ENCODE measurements around the gene APBB1IP. TPM values are rescaled to one million over a fixed set of nuclear protein-coding genes. Genes with fewer than 3 reads are reported as not detected.

Gene APBB1IP
- total and polyA plus RNA-seq, 2 of the 8 experiments (the other 6 are each of a cell fraction or from before 2014, with no cell fraction given) = 0.05 TPM; not detected in 1

- no peak overlapping the region for H3K18ac ChIP-seq (ENCODE audit: extremely low read depth, low read length)
- no peak overlapping the region for H3K4ac ChIP-seq (replicated peaks; ENCODE audit: insufficient read length, low read depth, low read length)
- H3K23me2 ChIP-seq (ENCODE audit: low read depth, low read length) = no peaks in the 10 kb centered on the region
- H2BK20ac ChIP-seq (ENCODE audit: low read length) = no peak overlapping the region
- peaks cover 1 to 9% of the 10 kb centered on the region in 2 experiments; a peak in 1 of 4 replicates for H3K9me3 ChIP-seq (ENCODE audit: insufficient read depth in 2 of 2, low read depth in 1 of 2, low read length in 1 of 2)
- no peak overlapping the region for H3K14ac ChIP-seq (ENCODE audit: insufficient read length)
- DNase-seq (ENCODE audit: low read depth in 1 of 2, low spot score in 2 of 2) (no peak), FAIRE-seq (no peak)
- no peak overlapping the region for H3K4me2 ChIP-seq (ENCODE audit: insufficient read depth in 1 of 2, low read depth in 2 of 2, low read length in 2 of 2)
- no peak overlapping the region for H3K23ac ChIP-seq (ENCODE audit: insufficient read length)
- H2BK5ac ChIP-seq (ENCODE audit: low read depth, low read length) = no peak overlapping the region
- no peak overlapping the region for H4K8ac ChIP-seq (ENCODE audit: extremely low read depth, insufficient read depth, low read length)
- H3K79me2 ChIP-seq (ENCODE audit: control insufficient read depth in 1 of 2, insufficient read depth in 2 of 2, low read length in 2 of 2) = no peaks in the 10 kb centered on the region
- no peaks in the 10 kb centered on the region for H3K27me3 ChIP-seq (replicated peaks in 1 of 4; ENCODE audit: control insufficient read depth in 3 of 4, extremely low read depth in 1 of 4, insufficient read depth in 3 of 4, low read length in 3 of 4)
- H3K4me3 ChIP-seq (ENCODE audit: extremely low read depth in 1 of 4, insufficient read depth in 2 of 4, low read depth in 3 of 4, low read length in 4 of 4) = no peak overlapping the region
- no peak overlapping the region for H2BK120ac ChIP-seq (replicated peaks; ENCODE audit: low read depth, low read length)
- no peak overlapping the region for H2AFZ ChIP-seq (ENCODE audit: low read length)
- H2AK5ac ChIP-seq (ENCODE audit: low read depth, low read length) = no peak overlapping the region
- H3K9ac ChIP-seq (replicated peaks in 1 of 4; ENCODE audit: extremely low read depth in 1 of 4, low read depth in 3 of 4, low read length in 3 of 4) = no peak overlapping the region
- H4K20me1 ChIP-seq (replicated peaks in 1 of 2; ENCODE audit: control insufficient read depth in 1 of 2, insufficient read depth in 2 of 2, low read length in 2 of 2) = no peaks in the 10 kb centered on the region
- H2BK15ac ChIP-seq (ENCODE audit: low read length) = no peak overlapping the region
- TF ChIP-seq BACH1 (IDR thresholded peaks at IDR 0.05; ENCODE audit: low read length) = no peak
- no peak for TF ChIP-seq JUND (IDR thresholded peaks at IDR 0.05; ENCODE audit: low read length)
- TF ChIP-seq POLR2A (IDR thresholded peaks at IDR 0.05; ENCODE audit: control extremely low read depth in 1 of 2, low read depth in 2 of 2, low read length in 2 of 2) = no peak
- no peak for TF ChIP-seq FOSL1 (IDR thresholded peaks at IDR 0.05; ENCODE audit: insufficient read depth, low read depth, low read length)
- TF ChIP-seq CTCF (IDR thresholded peaks at IDR 0.05; ENCODE audit: control extremely low read depth in 1 of 3, insufficient read depth in 1 of 3, low read depth in 1 of 3, low read length in 3 of 3) = no peak
- TF ChIP-seq RAD21 (IDR thresholded peaks at IDR 0.05 in 1 of 2, conservative IDR thresholded peaks at IDR 0.05 in 1 of 2; ENCODE audit: low read depth in 2 of 2, low read length in 2 of 2) = no peak
- TF ChIP-seq RFX5 (IDR thresholded peaks at IDR 0.05; ENCODE audit: borderline replicate concordance, low read depth, low read length) = no peak
- TF ChIP-seq KDM1A (IDR thresholded peaks at IDR 0.05; ENCODE audit: borderline replicate concordance, low read length) = no peak
- no peak overlapping the region for H3K27ac ChIP-seq (ENCODE audit: low read depth, low read length)
- 84% methylated on average over 5 of the region's 5 CpGs; no CpG with 5 or more reads in 1 of the 2 experiments for WGBS, 2 experiments (ENCODE audit: extremely low coverage in 1 of 2, insufficient coverage in 1 of 2, insufficient read length in 1 of 2, insufficient replicate concordance in 2 of 2, low coverage in 1 of 2, low lambda C conversion rate in 2 of 2, missing lambda C conversion rate in 1 of 2)
- no peak overlapping the region for H3K56ac ChIP-seq (replicated peaks; ENCODE audit: insufficient read length, low read depth, low read length)
- H2BK12ac ChIP-seq (ENCODE audit: low read depth, low read length) = no peak overlapping the region
- no peak overlapping the region for H4K91ac ChIP-seq (replicated peaks; ENCODE audit: insufficient read length, low read length)
- H4K5ac ChIP-seq (ENCODE audit: insufficient read length, low read depth, low read length) = no peak overlapping the region
- ChIA-PET POLR2A (ENCODE audit: partially characterized antibody) (no interaction called here), CTCF (ENCODE audit: partially characterized antibody) (interaction anchor here (0.7 to 2.1 kb wide), 4 partner anchors 13 to 337 kb away, joined by 3 to 6 read pairs (median 4); no protein-coding TSS in a partner anchor)
- no peaks in the 10 kb centered on the region for H3K4me1 ChIP-seq (replicated peaks in 1 of 4; ENCODE audit: control insufficient read depth in 3 of 4, insufficient read depth in 4 of 4, low read length in 3 of 4)
- H3K79me1 ChIP-seq (ENCODE audit: low read depth, low read length) = no peaks in the 10 kb centered on the region
- no peaks in the 10 kb centered on the region; a peak in 1 of 8 replicates for H3K36me3 ChIP-seq (ENCODE audit: control insufficient read depth in 2 of 4, insufficient read depth in 4 of 4, low read length in 3 of 4)
These were observed 50.9 kb downstream of the APBB1IP start for GRCh38 chr10:26489081-26489480.

Measured in H1 (cell line).